Subcutaneous adipose tissue (tissue), 4 donors: ENCODE measurements around the gene ZNF683. TPM values are rescaled to one million over a fixed set of nuclear protein-coding genes. Genes with fewer than 3 reads are reported as not detected.

Experiments used
- CTCF ChIP-seq: fragments of 450-650 bp; IDR thresholded peaks from one replicate; pipeline ENCODE4 v1.5.1; 2016; ENCODE audit warnings: low read depth, mild to moderate bottlenecking, control low read depth, antibody characterized with exemption, moderate library complexity
- total RNA-seq, 4 donors: library from RNA; depleted of rRNA; stranded (reverse); fragments of >200 nt; gene quantifications; one replicate each; pipeline ENCODE4 v1.1.0, GENCODE V29; 2016

ZNF683 gene
- total RNA-seq, 4 donors from 2014 or later, result not detected

GRCh38 chr1:26399034-26399433 lies 26.5 kb upstream of the ZNF683 start:
- TF ChIP-seq CTCF, result no peak

GRCh38 chr1:26395754-26396153 lies 23.2 kb upstream of the ZNF683 start:
- TF ChIP-seq CTCF, result no peak

- no peak for TF ChIP-seq CTCF
Observed at GRCh38 chr1:26391450-26391849, 18.9 kb upstream of the ZNF683 start.

GRCh38 chr1:26389604-26390247 lies 17.2 kb upstream of the ZNF683 start:
- no peak for TF ChIP-seq CTCF

- TF ChIP-seq CTCF, result no peak
Observed at GRCh38 chr1:26388791-26389445, 16.4 kb upstream of the ZNF683 start.

- no peak for TF ChIP-seq CTCF
Observed at GRCh38 chr1:26387447-26387846, 14.9 kb upstream of the ZNF683 start.

- no peak for TF ChIP-seq CTCF
Observed at GRCh38 chr1:26384076-26384475, 11.5 kb upstream of the ZNF683 start.
